ENCODE data around the gene SRGAP2B.
"Not testable (repeated sequence)": the region's sequence is repeated elsewhere in the genome, so short reads cannot be mapped to it uniquely, and the experiment has no call there.

Gene SRGAP2B

GRCh38 chr1:145082483-145083255 lies 12.5 kb downstream of the SRGAP2B start:
- DNase-seq (ENCODE audit: low read depth) = not testable (repeated sequence)

DNA sequence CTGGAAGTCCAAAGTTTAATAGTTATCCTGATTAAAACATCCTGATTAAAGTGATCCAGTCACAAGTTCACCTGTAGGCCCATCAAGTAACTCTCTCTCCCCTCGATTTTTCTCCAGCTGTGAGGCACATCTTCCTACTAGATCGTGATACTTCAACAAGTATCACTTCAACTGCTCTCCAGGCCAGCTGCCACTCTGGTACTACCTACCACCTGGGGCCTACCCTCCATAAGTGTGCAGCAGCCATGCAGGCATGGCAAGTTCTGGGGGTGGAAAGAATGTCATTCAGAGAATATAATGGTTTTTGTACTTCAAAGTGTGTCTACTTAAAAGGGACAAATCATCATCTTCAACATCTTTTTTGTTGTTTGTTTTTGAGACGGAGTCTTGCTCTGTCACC lies 14.9 kb downstream of the SRGAP2B start:
- DNase-seq (ENCODE audit: low read depth) = not testable (repeated sequence)

DNA sequence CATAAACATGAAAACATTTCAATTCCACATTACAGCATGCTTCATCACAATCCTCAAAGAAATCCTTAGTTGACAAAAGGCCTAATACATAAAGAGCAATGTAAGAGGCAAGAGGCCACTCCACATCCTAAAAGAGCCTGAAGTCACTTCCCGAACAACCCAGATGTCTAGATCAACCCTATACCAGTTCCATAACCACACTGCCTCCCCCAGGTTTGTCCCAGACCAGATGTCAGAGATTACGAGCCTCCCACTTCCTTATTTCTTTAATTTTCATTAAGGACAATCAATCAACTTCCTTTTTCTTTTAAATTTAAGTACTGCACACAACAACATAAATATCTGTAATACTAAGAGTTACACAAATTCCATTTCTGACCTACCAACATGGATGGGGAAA lies 15.4 kb downstream of the SRGAP2B start:
- not testable (repeated sequence) for DNase-seq (ENCODE audit: low read depth)

DNA sequence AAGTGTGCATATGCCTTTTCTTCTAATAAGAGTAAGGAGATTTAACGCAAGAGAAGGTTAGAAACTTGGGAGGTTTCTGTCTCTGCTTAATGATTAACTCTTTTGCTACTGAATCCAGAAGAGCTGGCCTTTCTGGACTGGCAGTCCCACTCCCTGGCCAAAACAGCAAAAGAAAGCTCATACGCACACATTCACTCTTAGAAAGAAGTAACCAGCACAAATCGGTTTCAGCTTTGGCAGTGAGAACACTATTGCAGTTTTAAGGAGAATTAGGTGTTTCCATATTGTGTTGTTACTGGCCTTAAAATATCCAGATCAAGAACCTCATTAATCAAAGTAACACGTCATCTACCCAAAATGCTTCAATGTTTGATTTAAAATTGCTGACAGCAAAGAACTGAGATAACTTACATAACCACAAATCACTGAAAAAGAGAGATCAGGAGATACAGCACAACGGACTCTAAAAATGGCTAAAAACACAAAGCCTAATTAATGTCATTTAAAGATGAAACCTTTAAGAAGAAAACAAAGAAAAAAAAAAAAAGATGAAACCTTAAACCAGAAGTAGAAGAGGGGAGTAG lies 16.2 kb downstream of the SRGAP2B start:
- DNase-seq (ENCODE audit: low read depth) = not testable (repeated sequence)

GRCh38 chr1:145077872-145078786 lies 17.0 kb downstream of the SRGAP2B start:
- DNase-seq (ENCODE audit: low read depth) = not testable (repeated sequence)

- not testable (repeated sequence) for DNase-seq (ENCODE audit: low read depth)
Measured at GRCh38 chr1:145076877-145077276, 18.3 kb downstream of the SRGAP2B start.

GRCh38 chr1:145074021-145074559 lies 21.0 kb downstream of the SRGAP2B start:
- DNase-seq (ENCODE audit: low read depth) = not testable (repeated sequence)

DNA sequence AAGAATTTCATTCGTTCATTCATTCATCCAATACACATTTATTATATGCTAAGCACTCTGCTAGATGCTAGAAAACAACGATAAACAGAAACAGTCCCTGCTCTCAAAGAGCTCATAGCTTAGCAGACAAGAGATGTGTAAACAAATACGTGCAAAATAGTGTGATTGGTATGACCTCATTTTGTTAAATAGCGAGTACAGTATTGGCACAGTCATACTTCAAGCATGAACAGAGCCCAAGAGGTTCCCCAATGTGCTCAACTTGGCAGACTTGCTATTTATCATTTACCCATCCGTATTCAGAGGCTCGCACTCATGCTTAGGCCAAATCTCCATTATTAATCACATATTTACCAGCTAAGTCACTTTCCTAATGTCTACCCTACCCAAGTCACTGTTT lies 23.6 kb downstream of the SRGAP2B start:
- DNase-seq (ENCODE audit: low read depth) = not testable (repeated sequence)

DNA sequence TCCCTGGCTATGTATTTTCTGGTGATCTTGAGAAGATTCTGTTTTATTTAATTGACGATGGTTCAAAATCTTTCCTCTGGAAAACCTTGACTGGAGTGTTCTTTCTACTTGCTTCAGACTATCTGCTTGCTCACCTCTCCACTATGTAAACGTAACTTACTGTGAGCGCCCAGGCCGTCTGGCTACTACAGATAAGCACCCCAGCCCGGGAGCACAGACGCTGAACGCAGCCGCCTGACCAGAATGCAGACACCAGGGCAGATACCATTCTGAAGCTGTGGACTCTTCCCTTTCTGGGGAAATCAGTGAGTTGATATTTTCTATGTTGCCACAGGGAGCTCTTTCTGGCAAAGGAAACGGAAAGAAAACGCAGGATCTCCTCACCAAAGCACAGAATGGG lies 28.6 kb downstream of the SRGAP2B start:
- not testable (repeated sequence) for DNase-seq (ENCODE audit: low read depth)

DNA sequence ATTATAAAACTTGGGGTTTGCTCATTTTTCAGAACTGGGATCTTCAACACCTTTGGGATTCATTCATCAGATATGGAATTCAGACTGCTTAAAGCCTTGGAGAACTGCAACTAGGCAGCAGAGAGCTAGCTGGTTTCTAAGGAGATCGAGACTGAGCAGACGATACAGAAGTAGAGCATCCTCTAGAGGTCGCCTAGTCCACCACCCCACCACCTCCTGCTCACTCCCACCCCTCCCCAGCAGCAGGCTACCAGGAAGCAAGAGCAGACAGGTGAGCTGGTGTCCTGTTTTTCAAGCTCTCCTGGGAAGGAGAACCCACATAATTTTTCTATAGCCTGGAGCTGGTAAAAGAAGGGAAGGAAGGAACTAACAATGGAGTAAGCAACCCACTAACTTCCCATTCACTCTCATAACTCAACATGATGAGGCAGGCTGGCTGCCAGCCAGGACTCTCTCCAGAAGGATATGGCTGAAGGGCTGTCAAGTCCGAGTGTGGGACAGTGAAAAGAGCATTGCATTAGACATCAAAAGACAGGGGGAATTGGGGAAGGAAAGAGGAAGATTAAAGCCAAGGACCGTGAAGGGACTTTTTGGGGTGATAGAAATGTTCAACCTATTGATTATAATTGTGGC lies 29.8 kb downstream of the SRGAP2B start:
- not testable (repeated sequence) for DNase-seq (ENCODE audit: low read depth)

DNA sequence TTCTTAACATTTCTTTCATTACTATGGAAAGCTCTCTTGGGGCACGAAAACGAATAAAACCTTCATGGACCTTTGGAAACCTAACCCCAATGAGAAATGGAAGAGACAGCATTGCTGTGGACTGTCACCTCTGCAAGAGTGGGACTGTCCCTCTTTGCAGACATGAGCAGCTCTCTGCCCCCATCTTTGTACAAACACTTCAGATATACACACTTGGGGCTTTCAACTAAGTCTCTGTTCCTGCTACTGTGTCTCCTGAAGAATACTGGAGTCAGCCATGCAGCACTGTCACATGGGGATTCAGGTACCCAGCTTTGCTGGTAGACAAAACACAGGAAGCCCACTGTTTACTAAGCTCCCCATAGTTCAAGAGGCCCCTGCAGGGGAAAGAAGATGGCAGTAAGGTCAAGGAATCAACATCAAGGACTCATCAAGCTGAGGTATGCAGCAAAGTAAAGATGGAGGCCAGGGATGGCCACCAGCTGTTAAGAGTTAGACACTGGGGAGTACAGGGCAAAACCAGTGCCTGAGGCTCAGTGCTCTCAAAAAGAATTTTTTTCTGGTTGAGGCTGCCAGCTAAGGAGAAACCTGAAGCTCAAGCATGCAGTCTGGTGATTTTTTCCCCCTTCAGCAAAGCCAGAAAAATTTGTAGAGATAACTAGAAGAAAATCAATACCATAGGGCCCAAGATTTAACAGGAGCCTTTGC lies 31.0 kb downstream of the SRGAP2B start:
- not testable (repeated sequence) for DNase-seq (ENCODE audit: low read depth)

GRCh38 chr1:145063285-145063684 lies 31.8 kb downstream of the SRGAP2B start:
- DNase-seq (ENCODE audit: low read depth) = not testable (repeated sequence)

DNA sequence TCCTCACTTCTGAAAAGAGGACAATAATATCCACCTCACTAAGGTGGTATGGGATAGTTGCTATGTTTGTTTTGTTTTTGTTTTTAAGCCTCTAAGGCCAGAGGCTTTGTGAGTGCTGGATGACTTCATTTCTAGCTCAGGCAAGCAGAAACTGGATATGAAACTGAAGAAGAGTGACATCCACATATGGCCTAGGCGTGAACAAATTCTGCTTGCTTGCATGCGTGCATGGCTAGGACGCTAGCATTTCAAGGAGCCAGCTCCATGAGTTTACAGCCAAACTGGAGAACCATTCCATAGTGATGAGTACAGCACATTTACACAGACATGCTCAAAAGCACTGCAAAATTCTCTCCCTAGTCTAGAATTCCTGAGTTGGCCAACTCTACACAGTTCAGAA lies 36.9 kb downstream of the SRGAP2B start:
- DNase-seq (ENCODE audit: low read depth) = not testable (repeated sequence)

- DNase-seq (ENCODE audit: low read depth) = not testable (repeated sequence)
Measured at GRCh38 chr1:145055217-145055760, 39.8 kb downstream of the SRGAP2B start.

DNA sequence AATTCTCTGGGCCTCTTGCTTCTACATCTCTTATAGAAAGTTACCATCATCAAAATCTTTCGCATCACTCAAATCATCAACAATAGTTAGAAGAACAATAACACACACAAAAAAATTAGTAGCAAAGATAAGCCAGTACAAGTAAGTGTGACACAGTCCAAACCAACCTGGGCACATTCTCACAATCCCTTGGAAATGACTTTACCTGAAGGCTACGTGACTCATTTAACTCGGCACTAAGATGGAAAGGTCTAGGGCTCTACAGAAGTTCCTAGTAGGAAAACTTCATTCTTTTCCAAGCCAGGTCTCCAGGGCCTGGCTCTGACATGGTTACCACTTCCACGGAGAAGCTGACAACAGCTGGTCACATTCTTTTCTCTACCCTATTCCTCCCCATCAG lies 41.7 kb downstream of the SRGAP2B start:
- DNase-seq (ENCODE audit: low read depth) = not testable (repeated sequence)

- not testable (repeated sequence) for DNase-seq (ENCODE audit: low read depth)
Measured at GRCh38 chr1:145052019-145052776, 42.9 kb downstream of the SRGAP2B start.

GRCh38 chr1:145048181-145048856 lies 46.8 kb downstream of the SRGAP2B start:
- not testable (repeated sequence) for DNase-seq (ENCODE audit: low read depth)

- not testable (repeated sequence) for DNase-seq (ENCODE audit: low read depth)
Measured at GRCh38 chr1:145047553-145047952, 47.6 kb downstream of the SRGAP2B start.

DNA sequence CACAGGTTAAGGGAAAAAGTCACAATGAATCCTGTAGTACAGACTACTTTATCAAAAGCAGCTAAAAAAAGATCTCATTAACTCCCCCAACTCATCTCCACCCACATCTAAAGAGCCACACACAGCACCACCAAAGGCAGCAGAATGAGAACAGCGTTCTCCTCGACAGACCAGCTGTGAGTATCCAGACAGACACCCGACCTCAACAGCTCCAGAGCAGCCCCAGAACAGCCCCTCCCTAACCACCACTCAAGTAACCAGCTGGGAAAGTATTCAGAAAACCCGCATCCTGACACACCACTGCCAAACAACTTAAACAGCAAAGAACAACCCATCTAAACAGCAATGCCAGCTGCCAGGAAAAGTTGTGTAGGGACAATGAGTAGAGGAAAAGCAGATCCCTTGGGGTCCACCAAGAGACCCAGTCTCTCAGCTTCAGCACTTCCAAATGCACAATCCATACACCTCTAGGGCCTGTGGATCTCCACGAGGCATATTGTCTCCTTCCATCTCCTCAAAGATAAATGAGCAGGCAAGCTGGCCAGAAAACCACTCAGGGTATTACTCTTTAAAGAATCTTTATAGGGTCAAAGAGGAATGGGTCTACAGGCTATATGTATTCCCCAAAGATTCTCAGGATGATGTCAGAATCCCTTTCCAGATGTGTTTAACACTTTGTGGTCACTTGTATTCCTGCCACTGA lies 49.4 kb downstream of the SRGAP2B start:
- DNase-seq (ENCODE audit: low read depth) = not testable (repeated sequence)

Measured in activated T-cell treated with anti-CD3 and anti-CD28 coated beads for 48 hours (primary cell).